ENCODE measurements around the gene ALPK3.

DNA sequence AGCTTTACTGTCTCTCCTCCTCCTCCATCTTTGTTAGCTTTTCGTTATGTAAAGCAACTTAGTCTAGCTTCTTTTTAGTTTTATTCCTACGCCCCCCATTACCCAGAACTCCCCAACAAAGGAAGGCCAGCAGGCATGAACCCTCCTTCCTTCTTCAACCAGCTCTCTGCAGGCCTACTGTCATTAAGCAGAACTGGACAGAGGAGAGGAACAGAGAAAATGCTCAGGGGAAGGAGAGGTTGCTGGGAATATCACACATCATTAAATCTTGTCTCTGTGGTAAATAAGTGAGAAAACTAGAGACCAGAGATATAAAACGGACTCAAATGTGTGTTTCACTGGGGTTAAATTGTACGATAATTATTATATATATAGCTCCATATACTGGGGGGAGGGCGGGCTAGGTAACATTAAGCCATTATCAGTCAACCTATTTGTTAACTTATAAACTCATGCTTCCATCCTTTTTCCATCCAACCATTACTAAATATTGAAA, 48.0 kb downstream of the ALPK3 start:
- TF ChIP-seq, protein P1, sequence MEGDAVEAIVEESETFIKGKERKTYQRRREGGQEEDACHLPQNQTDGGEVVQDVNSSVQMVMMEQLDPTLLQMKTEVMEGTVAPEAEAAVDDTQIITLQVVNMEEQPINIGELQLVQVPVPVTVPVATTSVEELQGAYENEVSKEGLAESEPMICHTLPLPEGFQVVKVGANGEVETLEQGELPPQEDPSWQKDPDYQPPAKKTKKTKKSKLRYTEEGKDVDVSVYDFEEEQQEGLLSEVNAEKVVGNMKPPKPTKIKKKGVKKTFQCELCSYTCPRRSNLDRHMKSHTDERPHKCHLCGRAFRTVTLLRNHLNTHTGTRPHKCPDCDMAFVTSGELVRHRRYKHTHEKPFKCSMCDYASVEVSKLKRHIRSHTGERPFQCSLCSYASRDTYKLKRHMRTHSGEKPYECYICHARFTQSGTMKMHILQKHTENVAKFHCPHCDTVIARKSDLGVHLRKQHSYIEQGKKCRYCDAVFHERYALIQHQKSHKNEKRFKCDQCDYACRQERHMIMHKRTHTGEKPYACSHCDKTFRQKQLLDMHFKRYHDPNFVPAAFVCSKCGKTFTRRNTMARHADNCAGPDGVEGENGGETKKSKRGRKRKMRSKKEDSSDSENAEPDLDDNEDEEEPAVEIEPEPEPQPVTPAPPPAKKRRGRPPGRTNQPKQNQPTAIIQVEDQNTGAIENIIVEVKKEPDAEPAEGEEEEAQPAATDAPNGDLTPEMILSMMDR (IDR thresholded peaks at IDR 0.05; ENCODE audit: low read depth, low read length, poor library complexity, severe bottlenecking), result no peak
- TF ChIP-seq EZH2phosphoT487 (IDR thresholded peaks at IDR 0.05; ENCODE audit: borderline replicate concordance, low read length), result no peak
